GM18858 (cell line): ENCODE data around the gene PDE5A.

Experiments
- ATAC-seq: cut with Tn5 transposase; IDR thresholded peaks from one replicate; pipeline ENCODE4 v1.9.1; 2021; ENCODE audit not compliant: unreplicated experiment

Gene PDE5A

GRCh38 chr4:119587796-119588195, 40.8 kb downstream of the PDE5A start:
- no peak for ATAC-seq

DNA sequence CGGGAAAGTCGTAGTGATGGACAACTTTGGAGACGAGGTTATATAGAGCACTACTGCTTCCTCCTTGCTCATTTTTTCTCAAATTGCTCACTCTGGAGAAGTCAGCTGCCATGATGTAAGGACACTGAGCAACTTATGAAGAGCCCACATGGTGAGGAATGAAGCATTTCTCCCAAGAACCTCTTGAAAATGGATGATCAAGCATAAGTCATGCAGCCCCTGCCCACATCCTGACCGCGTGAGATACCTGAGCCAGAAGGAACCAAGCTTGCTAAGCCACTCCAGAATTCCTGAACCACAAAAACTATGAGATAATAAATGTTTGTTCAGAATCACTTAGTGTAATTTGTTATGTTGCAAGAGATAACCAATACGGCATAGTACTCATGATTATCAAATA, 42.8 kb downstream of the PDE5A start:
- no peak for ATAC-seq

- no peak for ATAC-seq
These were observed 47.3 kb downstream of the PDE5A start for GRCh38 chr4:119581190-119581873.

DNA sequence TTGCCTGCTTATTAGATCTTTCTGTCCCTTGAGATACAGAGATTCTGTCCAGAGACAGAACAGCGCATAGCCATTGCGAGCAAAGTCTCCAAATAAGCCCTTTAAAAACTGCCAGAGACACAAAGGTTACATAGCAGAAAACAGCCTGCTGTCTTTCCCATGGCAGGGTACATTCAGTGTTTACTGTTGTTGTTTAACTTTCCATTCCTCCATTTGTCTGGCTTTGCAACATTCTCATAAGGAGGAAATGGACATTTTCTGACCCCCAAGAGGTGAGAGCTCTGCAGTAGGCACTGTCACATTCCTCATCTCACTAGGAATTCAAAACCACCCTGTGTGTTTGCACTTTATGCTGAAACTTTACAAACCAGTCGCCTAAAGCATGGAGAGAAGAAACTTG, 48.3 kb downstream of the PDE5A start:
- ATAC-seq = no peak

- no peak for ATAC-seq
These were observed 48.8 kb downstream of the PDE5A start for GRCh38 chr4:119579823-119580222.

DNA sequence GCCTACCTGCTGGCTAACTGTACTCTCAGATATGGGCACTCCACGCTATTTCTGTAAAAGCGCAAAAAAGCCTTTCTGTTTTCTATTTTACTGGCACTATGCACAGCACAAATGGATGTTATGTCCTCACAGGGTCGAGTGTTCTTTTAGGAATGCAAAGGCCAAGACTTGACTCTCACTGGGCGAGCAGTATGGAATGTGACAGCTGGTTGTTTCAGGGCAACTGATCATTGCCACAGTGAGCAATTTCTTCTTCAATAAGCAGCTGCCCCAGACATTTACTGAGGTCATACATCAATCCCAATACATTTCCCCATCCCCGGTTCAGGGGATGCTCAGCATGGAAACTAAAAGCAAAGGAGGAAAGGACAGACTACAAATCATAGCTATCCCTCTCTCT, 58.2 kb downstream of the PDE5A start:
- no peak for ATAC-seq

DNA sequence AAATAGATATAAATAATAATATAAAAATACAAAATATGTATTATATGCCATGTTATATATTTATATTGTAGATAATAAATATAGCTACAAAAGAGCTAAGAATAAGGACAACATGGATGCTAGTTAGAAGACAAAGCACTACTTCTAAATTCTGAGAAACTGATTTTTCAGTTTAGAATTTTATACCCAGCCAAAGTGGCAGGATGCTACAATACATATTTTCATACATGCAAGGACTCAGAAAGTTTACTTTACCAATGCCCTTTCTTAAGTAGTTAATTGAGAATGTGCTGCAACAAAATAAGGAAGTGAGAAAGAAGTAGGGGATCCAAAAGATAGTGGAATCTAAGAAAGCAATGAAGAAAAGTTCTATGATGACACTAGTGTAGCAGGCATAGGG, 64.5 kb downstream of the PDE5A start:
- no peak for ATAC-seq

- ATAC-seq = no peak
These were observed 69.5 kb downstream of the PDE5A start for GRCh38 chr4:119559044-119559647.

GRCh38 chr4:119550857-119551532, 77.6 kb downstream of the PDE5A start:
- ATAC-seq = no peak

DNA sequence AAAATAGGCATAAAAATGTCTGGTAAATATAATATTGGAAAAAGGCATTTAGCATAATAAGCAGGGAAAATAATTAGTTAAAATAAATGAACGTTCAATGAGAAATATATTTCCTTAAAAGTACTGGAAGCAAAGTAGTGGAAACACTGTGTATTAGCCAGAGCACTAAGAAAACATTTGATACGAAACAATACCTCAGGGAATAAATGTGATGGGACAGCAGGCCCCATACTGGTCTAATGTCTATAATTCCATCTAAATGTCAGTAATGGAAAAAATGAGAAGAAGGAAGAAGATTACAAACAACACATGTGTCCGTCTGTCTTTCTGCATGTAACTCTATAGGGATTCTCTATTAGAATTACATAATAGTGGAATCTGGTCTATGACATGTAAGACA, 79.0 kb downstream of the PDE5A start:
- ATAC-seq = no peak

DNA sequence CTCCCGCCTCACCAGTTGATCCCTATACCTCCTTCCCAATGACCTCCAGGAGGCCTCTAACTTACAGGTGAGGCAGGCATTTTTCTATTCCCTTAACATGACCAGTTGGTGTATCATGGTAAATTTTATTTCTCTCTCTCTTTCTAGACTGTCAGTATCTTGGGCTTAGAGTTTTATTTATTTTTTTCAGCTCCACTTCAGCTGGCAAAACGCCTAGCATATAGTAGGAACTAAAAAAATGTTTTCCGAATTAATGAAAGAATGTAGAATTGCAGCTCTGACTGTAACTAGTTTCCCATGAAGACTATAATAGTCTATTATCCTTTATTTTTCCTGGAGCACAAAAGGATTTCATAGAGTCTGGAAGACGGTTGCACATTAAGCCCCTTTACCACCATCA, 84.8 kb downstream of the PDE5A start:
- ATAC-seq = no peak

DNA sequence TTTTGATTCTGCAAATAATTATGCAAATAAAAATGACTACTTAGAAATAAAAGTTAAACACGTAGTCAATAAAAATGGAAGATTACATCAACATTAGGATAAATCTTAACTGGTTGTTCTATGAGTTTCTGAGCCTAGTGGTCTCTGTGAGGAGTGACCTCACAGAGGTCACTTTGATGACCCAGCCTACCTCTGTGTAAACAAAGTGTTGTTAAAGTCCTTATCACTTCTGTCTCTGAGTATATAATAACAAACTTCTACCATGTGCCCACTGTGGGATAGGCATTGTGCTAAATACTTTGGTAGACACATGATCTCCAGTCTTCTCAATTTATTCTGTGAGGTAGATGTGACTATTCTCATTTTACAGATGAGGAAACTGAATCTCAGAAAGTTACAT, 85.4 kb downstream of the PDE5A start:
- ATAC-seq = no peak

GRCh38 chr4:119540249-119540648, 88.4 kb downstream of the PDE5A start:
- no peak for ATAC-seq

GRCh38 chr4:119537586-119537985, 91.0 kb downstream of the PDE5A start:
- ATAC-seq = no peak

- ATAC-seq = peak; percentile 61
These were observed 91.8 kb downstream of the PDE5A start for GRCh38 chr4:119536572-119537528.

DNA sequence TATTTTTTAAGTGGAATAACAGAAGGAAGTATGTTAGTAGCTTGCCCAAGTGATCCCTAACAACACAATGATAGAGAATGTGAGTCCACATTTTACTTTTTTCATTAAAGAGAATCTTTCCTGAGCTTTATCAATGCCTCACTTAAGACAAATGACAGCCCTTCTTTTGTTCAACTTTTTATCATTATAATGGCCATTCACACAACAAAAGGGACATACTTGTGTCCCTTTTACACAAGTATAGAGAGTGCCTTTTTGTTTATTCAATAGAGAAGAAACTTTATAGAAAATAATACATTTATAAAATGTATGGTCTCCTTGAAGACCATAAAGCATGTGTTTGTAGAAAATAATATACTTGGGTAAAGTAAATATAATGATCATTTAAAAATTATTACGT, 96.3 kb downstream of the PDE5A start:
- ATAC-seq = no peak

GRCh38 chr4:119529788-119530187, 98.8 kb downstream of the PDE5A start:
- ATAC-seq = no peak

DNA sequence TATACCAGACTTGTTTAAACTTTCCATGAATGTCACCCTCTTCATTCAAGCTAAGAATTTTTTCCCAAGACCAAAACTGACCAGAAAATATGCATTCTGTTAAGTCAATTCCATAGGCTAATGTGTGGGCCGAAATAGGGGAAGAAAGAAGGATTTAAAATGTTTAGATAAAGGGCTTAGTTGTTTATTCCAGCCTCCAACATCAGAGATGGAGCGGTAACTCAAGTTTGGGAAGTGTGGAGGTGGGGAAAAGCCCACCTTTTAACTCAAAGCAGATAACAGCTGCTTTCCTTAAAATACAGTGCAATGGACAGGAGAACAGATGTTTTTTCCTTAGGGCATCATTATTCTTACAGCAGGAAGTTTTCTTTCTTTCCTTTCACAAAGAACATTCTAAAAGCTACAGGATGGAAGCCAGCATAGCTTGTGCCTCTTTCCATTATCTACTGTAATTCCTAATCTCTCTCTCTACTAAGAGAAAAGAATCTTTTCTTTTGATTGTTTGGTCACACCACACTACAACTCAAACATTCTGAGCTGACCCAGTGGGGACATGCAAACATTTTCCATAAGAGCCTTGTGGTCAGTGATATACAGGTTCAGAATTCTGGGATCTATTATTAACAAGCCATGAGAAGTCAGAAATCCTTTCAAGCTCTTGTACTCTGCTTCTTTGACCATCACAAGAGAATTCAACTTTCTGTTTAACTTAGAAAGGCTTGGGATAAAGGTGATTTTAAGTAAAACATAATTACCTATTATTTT, 101.6 kb downstream of the PDE5A start:
- no peak for ATAC-seq

DNA sequence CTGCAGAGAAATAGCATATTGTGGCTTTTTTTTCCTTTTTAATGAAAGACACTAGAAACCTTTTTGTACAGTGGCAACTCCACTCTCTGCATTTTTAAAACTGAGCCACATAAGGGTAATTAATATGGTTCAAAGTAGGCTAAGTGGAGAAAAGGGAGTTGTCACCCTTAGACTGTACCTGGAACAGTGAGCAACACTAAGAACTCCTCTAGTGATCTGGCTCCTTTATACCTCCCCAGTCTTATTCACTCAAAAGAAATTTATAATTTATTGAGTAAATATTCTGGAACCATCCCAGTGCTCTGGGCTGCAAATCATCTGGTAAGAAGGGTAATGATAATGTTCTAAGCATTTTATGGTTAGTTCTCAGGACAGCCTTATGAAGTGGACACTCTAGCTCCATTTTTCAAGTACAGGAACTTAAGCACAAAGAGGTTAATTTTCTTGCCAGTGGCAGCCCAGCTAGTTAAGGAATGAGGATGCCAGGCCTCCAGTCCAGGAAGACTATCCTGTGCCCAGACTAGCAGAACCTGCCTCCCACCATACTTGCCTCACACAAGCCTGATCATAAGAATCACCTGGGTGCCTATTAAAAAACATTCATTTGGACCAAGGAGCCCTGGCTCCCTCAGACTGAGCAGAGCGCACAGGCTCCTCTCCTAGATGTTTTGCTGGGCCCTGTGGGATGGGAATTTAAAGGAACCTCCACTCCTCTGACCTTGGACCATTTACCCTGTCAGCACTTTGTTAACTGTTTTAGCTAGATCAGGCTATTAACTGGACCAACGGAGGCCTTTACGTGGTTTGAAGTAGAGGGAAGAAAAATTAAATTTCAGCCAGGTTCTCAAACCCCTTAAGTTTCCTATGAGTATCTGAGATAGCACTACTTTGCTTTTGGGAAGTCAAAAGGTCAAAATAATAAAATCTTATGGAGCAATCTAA, 102.6 kb downstream of the PDE5A start:
- no peak for ATAC-seq
